SK-N-SH (cell line): ENCODE data around the gene GABRB1.

Experiments
- POLR2AphosphoS5 ChIP-seq: IDR thresholded peaks from 2 replicates; pipeline ENCODE4 v1.6.1; 2012; ENCODE audit warnings: low read depth, low read length
- RAD21 ChIP-seq: IDR thresholded peaks from 2 replicates; pipeline ENCODE4 v1.6.1; 2012; ENCODE audit warnings: mild to moderate bottlenecking, low read length
- YY1 ChIP-seq: IDR thresholded peaks from 2 replicates; pipeline ENCODE4 v1.4.0; 2012; ENCODE audit warnings: low read depth, mild to moderate bottlenecking
- TF ChIP-seq, protein P1 (sequence below): fragments of 200-600 bp; sonication (generic); IDR thresholded peaks from 2 replicates; pipeline ENCODE4 v1.6.1; 2017; ENCODE audit warnings: antibody characterized with exemption, mild to moderate bottlenecking, moderate library complexity

DNA sequence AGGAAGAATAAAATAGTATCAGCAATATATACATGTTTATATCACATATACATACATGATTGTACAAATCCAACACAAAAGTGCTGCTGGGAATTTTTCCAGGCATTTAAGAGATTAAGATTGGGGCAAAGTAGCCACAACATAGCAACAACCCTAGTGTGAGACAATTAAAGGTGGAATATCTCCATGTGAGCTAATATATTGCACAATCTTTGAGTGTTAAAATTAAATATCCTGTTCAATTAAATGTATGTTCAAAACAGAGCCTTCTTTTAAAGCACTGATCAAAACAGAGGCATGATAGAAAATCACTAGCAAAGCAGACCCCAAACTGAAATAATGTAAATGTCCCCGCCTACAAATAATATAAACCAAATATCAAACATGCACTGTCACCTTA is 97.6 kb downstream of the GABRB1 start:
- TF ChIP-seq, protein P1, sequence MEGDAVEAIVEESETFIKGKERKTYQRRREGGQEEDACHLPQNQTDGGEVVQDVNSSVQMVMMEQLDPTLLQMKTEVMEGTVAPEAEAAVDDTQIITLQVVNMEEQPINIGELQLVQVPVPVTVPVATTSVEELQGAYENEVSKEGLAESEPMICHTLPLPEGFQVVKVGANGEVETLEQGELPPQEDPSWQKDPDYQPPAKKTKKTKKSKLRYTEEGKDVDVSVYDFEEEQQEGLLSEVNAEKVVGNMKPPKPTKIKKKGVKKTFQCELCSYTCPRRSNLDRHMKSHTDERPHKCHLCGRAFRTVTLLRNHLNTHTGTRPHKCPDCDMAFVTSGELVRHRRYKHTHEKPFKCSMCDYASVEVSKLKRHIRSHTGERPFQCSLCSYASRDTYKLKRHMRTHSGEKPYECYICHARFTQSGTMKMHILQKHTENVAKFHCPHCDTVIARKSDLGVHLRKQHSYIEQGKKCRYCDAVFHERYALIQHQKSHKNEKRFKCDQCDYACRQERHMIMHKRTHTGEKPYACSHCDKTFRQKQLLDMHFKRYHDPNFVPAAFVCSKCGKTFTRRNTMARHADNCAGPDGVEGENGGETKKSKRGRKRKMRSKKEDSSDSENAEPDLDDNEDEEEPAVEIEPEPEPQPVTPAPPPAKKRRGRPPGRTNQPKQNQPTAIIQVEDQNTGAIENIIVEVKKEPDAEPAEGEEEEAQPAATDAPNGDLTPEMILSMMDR, result no peak
- TF ChIP-seq RAD21 (no peak), POLR2AphosphoS5 (no peak), YY1 (no peak)
